Measurements from ENCODE around the gene XCL1.

GRCh38 chr1:168589167-168589566, 12.8 kb downstream of the XCL1 start:
- no peak for TF ChIP-seq EZH2 (IDR thresholded peaks at IDR 0.05; ENCODE audit: insufficient read depth, poor library complexity, severe bottlenecking)
- no peak for TF ChIP-seq EZH2phosphoT487 (IDR thresholded peaks at IDR 0.05; ENCODE audit: insufficient read depth, low read depth)
